NCI-H510A treated with DMSO at 0.1 percent for 48 hours (cell line): ENCODE results near the gene RSBN1L.
"Not testable (repeated sequence)": the region's sequence is repeated elsewhere in the genome, so short reads cannot be mapped to it uniquely, and the experiment has no call there.

ENCODE experiments used
- DNase-seq: peaks from one replicate; lab custom pipeline; 2025; lab: John Stamatoyannopoulos, UW

RSBN1L gene

DNA sequence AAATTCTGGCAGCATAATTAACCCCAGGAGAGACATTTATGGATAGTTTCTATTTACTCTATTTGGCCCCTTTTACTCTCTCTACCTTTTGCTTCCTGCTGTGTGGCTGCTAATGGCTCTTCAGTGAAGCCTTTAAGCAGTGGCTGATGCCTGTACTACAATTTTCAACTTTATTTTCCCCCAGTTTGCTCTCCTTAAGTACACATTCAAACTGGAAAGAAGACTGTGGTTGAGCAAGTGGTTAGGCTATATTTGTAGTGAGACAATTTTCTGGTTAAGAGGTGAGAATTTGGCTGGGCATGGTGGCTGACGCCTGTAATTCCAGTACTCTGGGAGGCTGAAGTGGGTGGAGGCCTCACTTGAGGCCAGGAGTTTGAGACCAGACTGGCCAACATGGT lies 8.5 kb upstream of the RSBN1L start:
- no peak for DNase-seq

DNA sequence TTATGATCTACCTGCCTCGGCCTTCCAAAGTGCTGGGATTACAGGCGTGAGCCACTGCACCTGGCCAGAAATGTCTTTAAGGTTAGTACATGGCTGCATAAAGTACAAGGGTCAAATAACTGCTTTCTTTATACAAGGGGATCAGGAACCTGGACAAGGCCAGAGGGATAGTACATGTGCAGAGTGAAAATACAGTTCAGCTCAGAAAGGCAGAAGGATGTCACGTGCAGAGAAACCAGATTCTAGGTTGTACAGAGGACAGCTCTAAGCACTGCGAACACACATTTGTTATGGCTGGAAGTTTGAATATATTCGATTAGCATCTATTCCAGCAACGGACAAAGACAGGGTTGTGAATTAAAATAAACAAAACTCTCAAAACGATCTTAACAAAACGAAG lies 6.0 kb upstream of the RSBN1L start:
- no peak for DNase-seq

DNA sequence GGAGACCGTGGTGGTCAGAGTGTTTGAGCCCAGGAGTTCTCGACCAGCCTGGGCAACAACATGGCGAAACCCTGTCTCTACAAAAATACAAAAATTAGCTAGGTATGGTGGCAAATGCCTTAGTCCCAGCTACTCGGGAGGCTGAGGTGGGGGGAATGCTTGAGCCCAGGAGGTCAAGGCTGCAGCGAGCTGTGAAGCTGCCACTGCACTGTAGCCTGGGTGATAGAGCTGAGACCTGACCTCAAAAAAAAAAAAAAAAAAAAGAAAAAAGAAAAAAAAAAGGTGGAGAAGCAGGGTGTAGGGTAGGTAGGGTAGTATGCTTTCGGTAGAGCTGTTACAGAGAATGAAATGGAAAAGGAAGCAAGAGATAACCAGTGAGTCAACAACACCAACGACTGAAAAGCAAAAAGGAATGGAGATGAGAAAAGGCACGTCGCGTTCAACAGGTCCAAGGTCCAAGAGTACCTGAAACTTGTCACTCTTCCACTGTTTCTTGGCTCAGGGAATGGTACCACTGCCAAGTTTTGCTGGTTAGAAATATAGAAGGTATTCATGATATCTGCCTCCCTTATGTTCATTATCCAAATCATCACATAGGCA lies 4.3 kb upstream of the RSBN1L start:
- DNase-seq = no peak

DNA sequence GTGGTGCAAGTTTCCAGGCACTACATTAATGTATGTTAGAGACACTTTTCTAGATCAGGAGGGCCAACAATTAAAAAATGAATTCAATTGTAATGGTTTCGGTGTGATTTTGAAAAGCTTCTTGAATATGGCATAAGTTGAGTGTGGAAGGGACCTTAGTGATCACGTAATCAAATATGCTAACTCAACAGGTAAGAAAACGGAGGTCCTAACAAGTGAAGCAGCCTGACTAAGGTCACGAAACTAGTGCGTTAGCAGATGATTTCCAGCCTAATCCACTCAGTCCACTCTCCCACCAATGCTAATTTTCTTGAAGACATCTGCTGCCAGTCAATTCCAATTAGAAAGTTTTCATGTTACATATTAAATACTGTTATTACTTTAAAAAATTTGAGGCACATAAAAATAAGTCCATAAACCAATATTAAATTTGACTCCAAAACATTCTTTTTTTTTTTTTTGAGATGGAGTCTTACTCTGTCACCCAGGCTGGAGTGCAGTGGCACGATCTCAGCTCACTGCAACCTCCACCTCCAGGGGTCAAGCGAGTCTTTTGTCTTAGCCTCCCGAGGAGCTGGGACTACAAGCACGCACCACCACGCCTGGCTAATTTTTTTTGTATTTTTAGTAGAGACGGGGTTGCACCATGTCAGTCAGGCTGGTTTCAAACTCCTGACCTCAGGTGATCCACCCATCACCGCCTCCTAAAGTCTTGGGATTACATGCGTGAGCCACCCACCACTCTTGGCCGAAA lies 2.3 kb upstream of the RSBN1L start:
- no peak for DNase-seq

DNA sequence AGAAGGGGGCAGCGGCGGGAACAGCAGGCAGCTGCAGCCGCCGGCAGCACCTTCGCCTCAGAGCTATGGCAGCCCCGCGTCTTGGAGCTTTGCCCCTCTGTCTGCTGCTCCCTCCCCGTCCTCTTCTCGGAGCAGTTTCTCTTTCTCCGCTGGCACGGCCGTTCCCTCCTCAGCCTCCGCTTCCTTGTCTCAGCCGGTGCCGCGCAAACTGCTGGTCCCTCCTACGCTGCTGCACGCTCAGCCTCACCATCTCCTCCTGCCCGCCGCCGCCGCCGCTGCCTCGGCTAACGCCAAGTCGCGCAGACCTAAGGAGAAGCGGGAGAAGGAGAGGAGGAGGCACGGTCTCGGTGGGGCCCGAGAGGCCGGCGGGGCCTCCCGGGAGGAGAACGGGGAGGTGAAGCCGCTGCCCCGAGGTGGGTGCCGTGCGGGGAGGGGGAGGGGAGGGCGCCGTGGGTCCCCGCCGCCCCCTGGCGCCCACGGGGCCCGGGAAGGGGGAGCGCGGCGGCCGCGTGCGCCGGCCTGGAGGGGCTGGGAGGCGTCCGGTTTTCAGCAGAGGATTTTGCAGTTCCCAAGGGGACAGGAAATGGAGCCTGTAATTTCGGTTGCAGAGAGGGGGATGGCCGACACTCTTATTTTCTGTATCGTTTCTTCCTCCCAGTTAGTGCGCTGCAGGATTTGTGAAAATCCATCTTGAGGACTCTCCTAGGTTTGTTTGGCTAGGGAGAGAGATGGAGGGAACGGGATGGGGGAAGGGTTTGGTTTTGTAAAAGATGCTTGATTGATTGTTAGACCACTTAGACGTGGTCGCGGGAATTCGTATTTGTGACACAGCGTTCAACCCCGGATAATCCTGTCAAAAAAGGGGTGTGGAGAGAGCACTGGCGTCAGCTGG lies 630 bp downstream of the RSBN1L start:
- peak; percentile 47 for DNase-seq

DNA sequence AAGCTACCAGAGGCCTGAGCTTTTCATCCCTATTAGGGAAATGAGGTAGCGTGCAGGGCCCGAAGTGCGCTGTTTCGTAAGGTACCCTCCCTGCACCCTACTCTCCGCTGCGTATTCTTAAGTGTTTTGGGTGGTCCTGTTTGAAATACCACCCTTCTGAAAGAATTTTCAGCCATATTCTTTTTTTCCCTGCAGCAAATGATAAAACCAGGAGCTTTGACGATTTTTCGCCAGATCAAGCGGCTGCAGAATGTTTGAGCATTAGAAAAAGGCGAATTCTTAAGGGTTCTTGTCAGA lies 1.2 kb downstream of the RSBN1L start:
- DNase-seq = no peak

DNA sequence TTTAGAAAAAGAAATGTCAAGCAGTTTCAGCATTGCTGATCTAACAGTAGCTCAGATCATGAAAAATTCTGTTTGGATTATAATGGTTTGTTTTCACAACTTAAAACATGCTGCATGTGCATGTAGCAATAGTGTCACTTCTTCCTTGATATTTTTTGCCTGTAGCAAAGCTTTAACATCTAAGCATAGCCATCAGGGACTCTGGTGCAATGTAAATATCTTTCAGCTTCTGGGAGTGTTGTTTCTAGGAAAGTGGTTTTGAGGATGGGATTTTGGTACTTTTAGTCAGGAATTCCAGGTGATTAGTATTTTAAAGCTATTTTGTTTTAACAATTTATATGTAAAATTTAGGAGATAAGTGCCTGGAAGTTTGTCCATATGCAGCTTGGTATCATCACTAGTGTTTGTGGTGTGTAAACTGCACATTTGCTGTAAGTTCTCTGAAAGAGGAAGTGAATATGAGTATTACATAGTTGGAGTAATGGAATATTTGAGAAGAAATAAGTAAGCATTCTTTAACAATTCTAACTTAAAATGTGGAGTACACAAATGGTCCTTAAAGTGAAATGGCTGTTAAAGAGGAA lies 1.9 kb downstream of the RSBN1L start:
- no peak for DNase-seq

DNA sequence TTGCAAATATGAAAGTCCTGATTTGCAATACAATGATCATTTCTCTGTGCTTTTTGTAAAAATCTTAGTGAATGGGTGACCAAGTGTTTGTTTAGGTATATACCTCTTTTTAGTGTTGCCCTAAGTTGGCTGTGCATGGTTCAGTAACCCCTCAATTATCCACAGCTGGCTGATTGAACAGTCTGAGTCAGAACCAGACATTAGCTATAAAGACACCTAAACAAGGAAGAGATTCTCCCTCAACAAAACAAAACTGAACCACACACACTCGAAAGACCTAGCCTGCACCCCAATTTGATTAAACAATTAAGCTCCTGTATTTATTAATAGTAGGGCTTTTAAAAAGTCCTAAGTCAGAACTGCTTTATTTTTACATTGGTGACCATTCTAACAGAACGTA lies 2.8 kb downstream of the RSBN1L start:
- DNase-seq = no peak

DNA sequence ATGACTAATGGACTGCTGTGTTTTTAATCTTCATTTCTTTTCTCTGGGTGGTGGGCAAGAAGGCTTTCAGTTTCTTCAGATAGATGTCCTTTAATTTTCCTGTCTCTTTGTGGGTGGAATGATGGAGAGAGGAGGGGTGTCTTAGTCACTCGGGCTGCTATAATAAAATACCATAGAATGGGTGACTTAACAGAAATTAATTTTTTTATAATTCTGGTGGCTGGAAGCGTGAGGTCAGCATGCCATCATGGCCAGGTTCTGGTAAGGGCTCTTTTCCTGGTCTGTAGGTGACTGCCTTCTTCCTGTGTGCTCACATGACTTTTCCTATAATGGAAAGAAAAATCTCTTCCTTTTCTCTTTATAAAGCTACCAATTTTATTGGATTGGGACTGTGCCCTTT lies 6.3 kb downstream of the RSBN1L start:
- no peak for DNase-seq

DNA sequence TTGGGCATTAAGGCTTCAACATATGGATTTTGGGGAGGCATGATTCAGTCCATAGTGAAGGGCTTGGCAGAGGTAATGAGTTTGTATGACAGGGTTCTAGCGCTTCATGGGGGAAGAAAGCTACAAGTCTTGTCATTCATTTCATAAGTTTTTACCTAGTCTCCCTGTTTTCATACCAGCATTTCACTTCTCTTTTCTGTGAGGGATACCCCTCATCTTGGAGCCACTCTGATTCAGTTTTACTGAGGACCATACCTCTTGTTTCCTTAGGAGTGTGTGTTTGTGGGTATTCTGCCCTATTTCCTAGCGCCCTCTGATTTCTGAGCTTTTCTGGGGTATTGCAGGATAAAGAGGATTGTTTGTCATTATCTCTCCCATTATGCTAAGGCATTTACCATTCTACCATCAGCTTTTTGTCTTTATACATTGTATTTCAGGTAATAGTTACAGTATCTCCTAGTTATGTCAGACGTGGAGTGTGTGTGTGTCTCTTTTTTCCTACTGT lies 6.8 kb downstream of the RSBN1L start:
- no peak for DNase-seq

DNA sequence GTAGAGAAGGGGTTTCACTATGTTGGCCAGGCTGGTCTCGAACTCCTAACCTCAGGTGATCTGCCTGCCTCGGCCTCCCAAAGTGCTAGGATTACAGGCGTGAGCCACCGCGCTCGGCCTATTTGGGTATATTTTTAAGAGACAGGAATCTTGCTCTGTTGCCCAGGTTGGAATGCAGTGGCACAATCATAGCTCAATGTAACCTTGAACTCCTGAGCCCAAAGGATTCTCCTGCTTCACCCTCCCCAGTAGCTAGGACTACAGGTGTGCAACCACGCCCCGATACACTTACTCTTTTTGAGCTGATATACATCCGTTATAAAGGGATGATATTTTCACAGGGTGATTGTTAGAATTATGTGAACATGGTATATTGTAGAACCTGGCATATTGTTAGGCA lies 7.4 kb downstream of the RSBN1L start:
- not testable (repeated sequence) for DNase-seq

DNA sequence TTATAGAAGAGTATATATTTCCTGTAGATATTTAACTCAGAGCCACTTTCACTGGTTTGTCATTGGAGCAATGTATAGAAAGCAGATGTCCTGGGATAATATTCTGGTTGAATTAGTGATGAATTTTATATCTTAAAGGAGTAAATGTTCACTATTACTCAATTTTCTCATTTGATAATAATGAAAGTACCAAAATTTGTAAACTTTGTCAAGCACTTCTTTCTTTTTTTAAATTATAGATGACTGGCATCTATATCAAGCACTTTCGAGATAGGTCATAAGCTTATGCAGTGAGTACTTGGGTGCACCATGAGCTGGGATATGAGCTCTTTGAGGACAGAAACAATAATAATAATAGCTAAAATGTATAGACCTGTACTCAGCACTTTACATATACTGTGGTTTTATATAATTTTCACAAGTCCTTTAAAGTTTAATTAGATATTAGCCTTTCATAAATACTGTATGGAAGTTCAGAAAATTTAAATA lies 11.3 kb downstream of the RSBN1L start:
- DNase-seq = no peak

DNA sequence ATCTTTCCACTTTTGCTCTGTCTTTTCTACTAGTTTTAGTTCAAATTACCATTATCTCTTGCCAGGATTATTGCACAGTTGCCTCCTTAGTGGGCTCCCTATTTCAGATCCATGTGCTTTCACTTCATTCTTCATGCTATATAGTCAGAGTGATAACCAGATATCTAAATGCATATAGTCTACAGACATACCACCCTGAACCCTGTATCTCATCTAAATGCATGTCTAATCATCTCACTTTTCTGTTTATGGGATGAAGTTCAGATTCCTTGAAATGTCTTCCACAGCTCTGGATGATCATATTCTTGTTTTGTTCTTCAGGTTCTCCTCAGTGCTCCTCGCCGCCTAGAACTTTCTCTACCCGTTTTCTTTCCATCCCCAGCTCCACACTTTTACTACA lies 13.8 kb downstream of the RSBN1L start:
- DNase-seq = no peak

DNA sequence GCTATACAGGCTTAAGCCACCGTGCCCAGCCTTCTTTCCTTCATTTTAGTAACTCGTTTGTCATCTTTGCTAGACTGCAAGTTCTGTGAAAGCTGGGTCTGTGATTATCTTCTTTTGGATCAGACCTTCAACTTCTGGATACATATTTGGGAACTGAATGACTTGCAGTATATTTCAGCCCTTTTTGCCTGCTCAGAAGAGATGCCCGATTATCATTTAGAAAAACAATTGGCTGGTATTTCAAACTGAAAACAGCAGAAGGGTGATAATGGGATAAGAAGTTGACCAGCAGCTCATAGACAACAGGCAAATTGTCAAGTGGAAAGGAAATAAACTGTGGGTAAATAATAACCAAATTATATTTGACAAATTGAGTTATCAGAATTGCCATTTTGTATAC lies 14.6 kb downstream of the RSBN1L start:
- DNase-seq = no peak

DNA sequence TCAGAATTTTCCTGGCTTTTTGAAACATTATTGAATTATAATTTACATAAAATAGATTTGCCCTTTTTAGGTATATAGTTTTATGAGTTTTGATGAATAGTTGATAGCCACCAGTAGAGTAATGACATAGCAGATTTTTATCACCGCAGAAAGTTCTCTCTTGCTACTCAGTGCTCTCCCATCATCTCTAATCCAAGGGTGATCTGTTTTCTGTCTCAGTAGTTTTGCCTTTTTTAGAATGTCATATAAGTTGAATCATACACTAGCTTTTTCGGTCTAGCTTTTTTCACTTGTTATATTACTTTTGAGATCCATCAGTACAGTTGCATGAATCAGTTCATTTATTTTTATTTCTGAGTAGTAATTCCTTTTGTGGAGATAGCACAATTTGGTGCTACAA lies 17.9 kb downstream of the RSBN1L start:
- no peak for DNase-seq

DNA sequence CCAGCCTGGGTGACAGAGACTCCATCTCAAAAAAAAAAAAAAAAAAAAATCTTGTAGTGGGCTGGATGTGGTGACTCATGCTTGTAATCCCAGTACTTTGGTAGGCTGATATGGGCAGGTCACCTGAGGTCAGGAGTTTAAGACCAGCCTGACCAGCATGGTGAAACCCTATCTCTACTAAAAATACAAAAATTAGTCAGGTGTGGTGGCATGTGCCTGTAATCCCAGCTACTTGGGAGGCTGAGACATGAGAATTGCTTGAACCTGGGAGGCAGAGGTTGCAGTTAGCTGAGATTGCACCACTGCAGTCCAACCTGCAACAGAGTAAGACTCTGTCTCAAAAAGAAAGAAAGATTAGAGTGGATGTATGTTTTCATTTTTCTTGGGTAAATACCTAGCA lies 18.7 kb downstream of the RSBN1L start:
- DNase-seq = not testable (repeated sequence)

DNA sequence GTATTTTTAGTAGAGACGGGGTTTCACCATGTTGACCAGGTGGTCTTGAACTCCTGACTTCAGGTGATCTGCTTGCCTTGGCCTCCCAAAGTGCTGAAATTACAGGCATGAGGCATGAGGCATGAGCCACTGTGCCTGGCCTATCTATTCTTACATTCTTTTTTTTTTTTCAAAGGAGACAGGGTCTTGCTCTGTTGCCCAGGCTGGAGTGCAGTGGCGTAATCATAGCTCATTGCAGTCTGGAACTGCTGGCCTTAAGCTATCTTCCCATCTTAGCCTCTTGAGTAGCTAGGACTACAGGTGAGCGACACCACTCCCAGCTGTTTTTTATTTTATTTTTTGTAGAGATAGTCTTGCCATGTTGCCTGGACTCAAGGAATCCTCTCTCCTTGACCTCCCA lies 20.5 kb downstream of the RSBN1L start:
- no peak for DNase-seq

DNA sequence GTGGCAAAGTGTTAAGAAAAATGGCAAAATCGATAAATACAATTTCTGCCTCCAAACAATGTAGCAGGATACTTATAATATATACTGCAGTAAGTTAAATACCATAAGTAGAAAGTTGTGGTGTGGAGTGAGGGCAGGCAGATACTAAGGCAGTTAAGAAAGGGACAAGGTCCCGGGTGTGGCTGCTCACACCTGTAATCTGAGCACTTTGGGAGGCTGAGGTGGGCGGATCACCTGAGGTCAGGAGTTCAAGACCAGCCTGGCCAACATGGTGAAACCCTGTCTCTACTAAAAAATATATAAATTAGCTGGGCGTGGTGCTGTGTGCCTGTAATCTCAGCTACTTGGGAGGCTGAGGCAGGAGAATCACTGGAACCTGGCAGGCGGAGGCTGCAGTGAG lies 21.3 kb downstream of the RSBN1L start:
- DNase-seq = not testable (repeated sequence)

DNA sequence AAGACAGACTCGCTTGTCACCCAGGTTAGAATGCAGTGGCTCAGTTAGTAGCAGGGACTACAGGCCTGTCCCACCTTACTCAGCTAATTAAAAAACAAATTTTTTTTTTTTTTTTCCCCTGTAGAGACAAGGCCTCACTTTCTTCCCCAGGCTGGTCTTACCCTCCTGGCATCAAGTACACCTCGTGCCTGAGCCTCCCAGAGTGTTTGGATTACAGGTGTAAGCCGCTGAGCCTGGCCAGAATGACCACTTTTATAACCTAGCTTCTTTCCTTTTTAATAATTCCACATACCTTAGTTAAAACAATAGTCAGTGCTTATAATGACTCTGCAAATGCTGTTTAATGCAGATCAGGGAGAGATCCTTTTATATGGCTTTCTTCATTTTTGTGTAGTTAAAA lies 31.3 kb downstream of the RSBN1L start:
- peak; percentile 31 for DNase-seq

DNA sequence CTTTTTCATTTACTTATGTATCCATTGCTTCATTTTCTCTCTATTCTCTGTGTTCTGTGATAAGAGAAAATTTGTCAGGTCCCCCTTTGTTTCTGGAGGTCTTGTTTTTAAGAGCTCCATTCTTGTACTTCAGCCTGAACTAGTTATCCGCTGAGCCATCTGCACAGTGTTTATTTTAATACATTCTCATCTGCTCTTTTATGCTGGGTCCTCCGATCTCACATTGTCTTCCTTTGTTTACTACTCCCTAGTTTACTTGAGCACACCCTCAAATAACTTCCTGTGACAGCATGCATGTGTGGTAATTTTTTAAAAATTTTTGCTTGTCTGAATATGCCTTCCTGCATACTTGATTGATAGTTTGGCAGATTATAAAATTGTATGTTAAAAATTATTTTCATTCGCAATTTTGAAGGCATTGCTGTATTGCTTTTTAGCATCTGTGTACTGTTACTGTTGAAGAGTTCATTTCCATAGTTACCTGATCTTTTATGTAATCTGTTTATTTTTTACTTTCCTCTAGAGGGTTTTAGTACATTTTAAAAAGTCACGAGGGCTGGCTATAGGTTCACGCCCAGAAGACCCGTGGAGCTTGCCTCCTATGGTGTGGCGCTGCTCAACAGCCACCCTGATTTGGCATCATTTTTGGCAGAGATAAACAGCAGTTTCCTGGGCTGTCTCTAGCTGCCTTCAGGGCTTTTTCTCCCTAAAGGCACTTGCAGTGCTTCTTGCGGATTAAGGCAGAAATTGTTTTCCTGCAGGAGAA lies 31.9 kb downstream of the RSBN1L start:
- DNase-seq = peak; percentile 39

DNA sequence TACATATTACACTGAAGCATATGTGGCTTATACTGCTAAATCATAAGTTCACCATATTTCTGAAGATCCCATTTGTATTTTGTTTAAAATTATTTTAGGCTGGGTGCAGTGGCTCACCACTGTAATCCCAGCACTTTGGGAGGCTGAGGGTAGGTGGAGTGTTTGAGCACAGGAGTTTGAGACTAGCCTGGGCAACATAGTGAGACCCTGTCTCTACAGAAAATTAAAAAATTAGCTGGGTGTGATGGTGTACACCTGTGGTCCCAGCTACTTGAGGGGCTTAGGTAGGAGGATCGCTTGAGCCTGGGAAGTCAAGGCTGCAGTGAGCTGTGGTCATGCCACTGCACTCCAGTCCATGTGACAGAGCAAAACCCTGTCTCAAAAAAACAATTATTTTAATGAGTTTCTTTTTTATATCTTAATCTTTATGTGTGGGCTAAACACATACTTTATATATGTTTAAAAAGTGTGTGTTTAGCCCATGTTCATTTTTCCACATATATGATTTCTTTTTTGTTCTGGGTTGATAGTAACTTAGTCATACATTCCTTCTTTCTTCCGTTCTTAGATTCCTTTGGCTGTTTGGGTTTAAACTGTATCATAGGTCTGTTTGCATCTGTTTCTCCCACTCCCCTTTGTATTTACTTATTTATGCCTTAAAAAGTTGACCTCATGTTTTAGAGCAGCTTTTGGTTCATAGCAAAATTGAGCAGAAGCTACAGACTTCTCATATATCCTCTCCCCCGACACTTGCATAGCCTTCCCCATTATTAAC lies 33.5 kb downstream of the RSBN1L start:
- no peak for DNase-seq
